GM23248 (cell line): ENCODE data around the gene POLR3H.

Source experiments
- EZH2 ChIP-seq: fragments of 200-600 bp; sonication (generic); IDR thresholded peaks from 2 replicates; pipeline ENCODE4 v1.6.1; 2018; ENCODE audit warnings: antibody characterized with exemption, mild to moderate bottlenecking; ENCODE audit not compliant: insufficient read depth, poor library complexity, severe bottlenecking
- EZH2phosphoT487 ChIP-seq: fragments of 200-600 bp; sonication (generic); IDR thresholded peaks from 2 replicates; pipeline ENCODE4 v1.6.1; 2018; ENCODE audit warnings: antibody characterized with exemption, moderate library complexity, mild to moderate bottlenecking, low read depth; ENCODE audit not compliant: insufficient read depth

DNA sequence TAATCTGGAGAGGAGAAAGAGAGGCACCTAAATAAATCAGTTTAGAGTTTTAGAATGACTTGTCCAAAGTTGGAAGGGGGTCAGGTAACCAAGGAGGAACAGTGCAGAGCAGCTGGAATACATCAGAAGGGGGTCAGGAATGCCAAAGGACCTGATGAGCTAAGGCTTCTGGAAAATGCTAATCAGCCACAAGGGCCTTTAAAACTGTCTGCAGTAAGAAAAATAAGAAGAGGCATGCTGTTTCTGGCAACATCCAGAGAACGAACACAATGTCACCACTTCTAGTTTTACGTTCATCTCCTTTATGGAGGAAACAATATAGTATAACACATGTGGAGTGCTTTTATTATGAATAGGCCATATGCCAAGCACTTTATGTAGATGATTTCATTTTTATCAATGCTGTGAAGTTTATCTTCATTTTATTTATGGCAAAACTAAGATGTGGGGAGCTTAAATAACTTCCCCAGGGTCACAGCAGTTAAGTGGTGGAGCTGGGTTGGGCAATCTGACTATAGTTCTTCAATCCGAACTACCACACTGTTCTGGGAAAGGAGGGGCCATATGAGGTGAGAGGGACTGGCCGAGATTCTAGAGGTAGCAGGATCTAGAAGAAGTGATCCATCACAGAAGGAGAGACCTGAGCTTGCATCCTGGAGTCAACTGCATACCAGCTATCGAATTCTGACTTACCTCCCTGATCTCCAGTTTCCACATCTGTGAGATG is 52.7 kb downstream of the POLR3H start:
- TF ChIP-seq EZH2phosphoT487 = no peak
- no peak for TF ChIP-seq EZH2
